Measurements from ENCODE around the gene HSDL2.
"Not testable (repeated sequence)": the region's sequence is repeated elsewhere in the genome, so short reads cannot be mapped to it uniquely, and the experiment has no call there.

Gene HSDL2

DNA sequence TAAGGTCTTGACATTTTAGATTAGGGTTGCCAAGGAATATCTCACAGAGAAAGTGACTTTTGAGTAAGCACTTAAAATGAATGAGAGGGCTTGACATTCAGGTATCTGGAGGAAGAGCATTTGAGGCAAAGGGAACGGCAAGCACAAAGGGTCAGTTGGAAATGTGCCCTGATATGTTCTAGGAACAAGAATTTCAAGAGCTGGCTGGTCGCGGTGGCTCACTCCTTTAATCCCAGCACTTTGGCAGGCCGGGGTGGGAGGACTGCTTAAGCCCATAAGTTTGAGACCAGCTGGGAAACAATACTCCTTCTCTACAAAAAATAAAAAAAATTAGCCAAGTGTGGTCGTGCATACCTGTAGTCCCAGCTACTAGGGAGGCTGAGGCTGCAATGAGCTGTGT lies 123.3 kb downstream of the HSDL2 start:
- DNase-seq = no peak

DNA sequence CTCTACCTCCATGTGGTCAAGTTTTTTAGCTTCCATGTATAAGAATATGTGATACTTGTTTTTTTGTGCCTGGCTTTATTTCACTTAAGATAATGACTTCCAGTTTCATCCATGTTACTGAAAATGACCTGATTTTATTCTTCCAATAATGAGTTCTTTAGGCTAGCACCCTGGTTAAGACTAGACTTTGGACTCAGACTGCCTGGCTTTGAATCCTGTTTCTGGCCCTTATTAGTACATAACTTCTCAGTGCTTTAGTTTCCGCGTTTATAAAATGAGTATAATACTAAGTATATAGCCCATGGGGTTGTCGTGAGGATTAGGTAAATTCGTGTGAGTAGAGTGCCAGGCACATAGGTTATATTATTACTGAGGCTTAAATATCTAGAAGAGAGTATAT lies 125.2 kb downstream of the HSDL2 start:
- DNase-seq = no peak

DNA sequence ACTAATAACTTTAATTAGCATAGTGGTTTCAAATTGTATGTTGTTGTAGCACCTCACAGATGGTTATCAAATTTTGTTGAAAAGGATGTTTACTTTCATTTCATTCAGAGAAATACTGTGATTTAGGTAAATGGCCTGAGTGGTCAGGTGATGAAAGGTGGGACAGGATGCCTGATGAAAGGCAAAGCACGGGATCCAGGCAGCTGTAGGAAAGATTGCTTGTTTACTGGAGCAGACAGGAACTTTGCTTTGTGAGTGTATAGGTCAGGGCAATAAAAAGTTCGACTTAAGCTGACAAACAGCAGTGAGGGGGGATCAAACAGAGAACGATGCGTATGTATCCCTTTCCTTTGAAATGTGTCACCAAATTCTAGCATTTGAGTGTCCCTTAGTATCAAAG lies 125.7 kb downstream of the HSDL2 start:
- no peak for DNase-seq

DNA sequence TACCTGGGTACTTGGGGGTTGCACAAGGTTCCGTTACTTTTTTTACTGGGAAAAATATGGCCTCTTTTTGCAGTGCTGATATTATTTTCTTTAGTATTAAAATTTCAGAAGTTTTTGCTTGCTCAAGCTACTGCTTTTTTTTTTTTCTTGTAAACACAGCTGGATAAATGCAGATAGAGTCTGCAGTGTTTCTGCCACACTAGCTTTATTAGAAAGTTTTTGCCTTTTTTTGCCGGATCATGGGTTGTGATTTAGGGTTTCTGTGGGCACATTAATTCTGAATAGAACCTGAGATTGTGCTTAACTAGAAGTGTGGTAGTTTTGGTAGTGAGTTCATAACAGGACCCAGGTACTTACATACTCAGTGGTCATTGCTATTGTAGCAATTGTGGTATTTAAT lies 126.7 kb downstream of the HSDL2 start:
- no peak for DNase-seq

DNA sequence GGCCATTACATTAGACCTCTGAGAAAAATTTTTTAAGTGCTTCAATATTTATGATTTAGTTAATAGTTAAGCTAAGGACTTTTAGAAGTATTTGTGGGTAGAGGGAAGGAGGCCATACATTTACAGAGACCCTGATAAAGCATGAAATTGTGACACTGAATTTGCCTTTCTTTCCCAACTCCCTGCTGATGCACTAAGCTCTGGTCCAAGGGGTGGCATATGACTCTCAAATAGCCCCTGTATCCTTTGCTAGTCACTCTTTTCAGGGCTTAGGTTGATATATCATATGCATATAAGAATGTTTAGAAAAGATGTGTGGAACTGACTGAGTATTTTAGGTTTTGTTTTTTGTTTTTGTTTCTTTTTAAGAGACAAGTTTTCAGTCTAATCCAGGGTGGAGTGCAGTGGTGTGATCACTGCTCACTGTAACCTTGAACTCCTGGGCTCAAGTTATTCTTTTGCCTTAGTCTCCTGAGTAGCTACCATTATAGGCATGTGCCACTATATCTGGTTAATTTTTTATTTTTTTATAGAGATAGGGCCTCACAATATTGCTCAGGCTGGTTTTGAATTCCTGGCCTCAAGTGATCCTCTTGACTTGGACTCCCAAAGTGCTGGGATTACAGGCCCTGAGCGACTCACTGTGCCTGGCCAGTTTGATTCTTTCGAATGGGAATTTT lies 127.2 kb downstream of the HSDL2 start:
- DNase-seq = no peak

DNA sequence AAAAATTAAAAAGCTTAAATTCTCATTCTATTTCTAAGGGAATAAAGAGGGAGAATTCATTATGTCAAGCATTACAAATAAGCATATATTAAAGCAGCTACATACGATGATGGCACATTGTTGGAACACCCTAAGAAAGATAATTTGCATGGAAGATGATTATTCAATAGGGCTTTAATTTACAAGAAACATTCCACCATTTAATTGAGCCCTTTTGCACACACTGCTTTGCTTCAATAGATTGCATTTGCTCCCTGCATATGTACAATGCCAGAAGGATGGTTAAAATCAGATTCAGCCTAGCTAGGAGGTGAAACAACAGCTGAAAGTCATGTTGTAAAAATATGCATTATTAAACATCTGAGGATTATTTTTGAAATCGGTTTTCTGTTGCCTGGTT lies 128.5 kb downstream of the HSDL2 start:
- no peak for DNase-seq

DNA sequence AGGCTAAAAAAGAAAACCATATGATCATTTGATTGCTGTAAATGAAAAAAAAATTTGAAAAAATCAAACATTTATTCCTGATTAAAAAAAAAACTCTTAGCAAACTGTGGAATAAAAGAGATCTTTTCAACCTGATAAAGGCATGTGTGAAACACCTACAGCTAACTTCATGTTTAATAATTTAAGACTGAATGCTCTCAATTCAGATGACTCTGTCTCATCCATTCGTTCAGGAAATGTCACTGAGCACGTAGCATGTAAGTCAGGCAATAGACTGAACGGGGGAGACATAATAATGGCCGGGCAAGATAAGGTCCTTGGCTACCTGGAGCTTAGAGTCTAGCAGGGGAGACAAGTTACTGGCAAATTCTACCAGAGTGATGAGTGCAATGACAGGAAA lies 132.5 kb downstream of the HSDL2 start:
- DNase-seq = not testable (repeated sequence)

DNA sequence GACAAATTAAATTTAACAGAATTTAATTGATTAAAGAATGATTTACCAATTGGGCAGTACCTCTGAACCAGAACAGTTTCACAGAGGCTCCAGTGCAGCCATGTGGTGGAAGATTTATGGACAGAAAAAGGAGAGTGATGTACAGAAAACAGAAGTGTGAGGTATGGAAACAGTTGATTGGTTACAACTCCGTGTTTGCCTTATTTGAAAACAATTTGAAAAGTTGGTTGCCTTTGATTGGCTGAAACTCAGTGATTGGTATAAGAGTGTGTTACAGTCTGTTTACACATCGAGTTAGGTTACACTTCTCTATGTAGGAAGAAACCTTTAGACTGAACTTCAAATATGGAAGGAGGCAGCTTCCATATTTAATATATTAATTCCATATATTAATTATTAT lies 136.9 kb downstream of the HSDL2 start:
- DNase-seq = no peak

DNA sequence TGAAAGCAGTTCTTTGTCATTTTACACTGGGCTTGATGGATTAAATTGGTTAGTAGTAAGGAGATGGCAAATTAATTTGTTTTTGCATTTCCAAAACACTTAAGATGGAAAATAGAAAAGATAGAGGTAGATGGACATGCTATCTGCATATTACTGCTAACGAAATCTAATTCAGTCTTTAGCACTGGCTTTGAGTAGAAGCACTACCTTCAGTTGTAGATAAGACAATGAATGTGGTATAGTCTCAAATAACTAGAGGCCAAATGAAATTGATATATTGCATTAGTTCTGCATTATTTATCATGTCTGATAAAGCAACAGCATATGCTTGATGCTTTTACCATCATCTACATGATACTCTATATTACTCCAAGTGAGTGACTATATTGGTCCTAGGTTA lies 140.2 kb downstream of the HSDL2 start:
- no peak for DNase-seq

DNA sequence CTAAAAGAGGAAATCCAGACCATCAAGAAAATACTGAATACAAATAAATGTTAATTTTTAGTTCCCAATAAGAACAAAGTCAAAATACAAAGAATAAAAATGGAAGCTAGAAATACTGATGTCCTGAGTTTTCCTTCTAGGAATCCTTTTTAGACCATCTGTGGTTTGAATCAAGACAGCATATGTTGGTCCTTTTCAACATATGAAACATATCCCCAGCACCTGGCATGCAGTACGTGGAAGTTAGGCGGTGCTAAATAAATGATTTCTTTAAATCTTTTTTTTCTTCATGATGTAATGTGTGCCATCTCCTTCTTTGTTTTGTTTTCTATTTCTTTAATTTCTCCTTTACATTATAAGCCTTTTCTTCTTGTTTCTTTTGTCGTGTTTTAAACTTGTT lies 140.7 kb downstream of the HSDL2 start:
- DNase-seq = peak; percentile 40
